ENCODE data around the gene RAB44. TPM values are rescaled to one million over a fixed set of nuclear protein-coding genes. Genes with fewer than 3 reads are reported as not detected.
"Not testable (repeated sequence)": the region's sequence is repeated elsewhere in the genome, so short reads cannot be mapped to it uniquely, and the experiment has no call there.

RAB44 gene
- total RNA-seq, 4 donors from 2014 or later = 0.30 to 1.0 (median 0.63) TPM

GRCh38 chr6:36700831-36701230 lies 3.2 kb downstream of the RAB44 start:
- TF ChIP-seq EP300 (IDR thresholded peaks at IDR 0.05) = no peak
- TF ChIP-seq CTCF (IDR thresholded peaks at IDR 0.05) = no peak
- TF ChIP-seq POLR2A (IDR thresholded peaks at IDR 0.05) = no peak
- no peaks in the 10 kb centered on the region for H3K4me1 ChIP-seq
- no peaks in the 10 kb centered on the region for H3K36me3 ChIP-seq
- no peaks in the 10 kb centered on the region for H3K9me3 ChIP-seq
- H3K27me3 ChIP-seq = no peaks in the 10 kb centered on the region
- no peak for DNase-seq (ENCODE audit: low spot score in 2 of 2)
- no peak overlapping the region for H3K27ac ChIP-seq
- no peak overlapping the region for H3K4me3 ChIP-seq
- WGBS, 2 donors = 82 to 88% methylated on average over 3 of the region's 3 CpGs

GRCh38 chr6:36701401-36701991 lies 3.9 kb downstream of the RAB44 start:
- H3K9me3 ChIP-seq = no peaks in the 10 kb centered on the region
- TF ChIP-seq CTCF (IDR thresholded peaks at IDR 0.05) (no peak), POLR2A (IDR thresholded peaks at IDR 0.05) (no peak), EP300 (IDR thresholded peaks at IDR 0.05) (no peak)
- no peak overlapping the region for H3K27ac ChIP-seq
- H3K36me3 ChIP-seq = no peaks in the 10 kb centered on the region
- no peak for DNase-seq (ENCODE audit: low spot score in 2 of 2)
- no peak overlapping the region for H3K4me3 ChIP-seq
- no peaks in the 10 kb centered on the region for H3K4me1 ChIP-seq
- 86 to 88% methylated on average over 3 of the region's 3 CpGs for WGBS, 2 donors
- H3K27me3 ChIP-seq = no peaks in the 10 kb centered on the region

- no peak for TF ChIP-seq POLR2A (IDR thresholded peaks at IDR 0.05)
- TF ChIP-seq EP300 (IDR thresholded peaks at IDR 0.05) = no peak
- no peak for TF ChIP-seq CTCF (IDR thresholded peaks at IDR 0.05)
Observed at GRCh38 chr6:36702656-36703055, 5.0 kb downstream of the RAB44 start.

DNA sequence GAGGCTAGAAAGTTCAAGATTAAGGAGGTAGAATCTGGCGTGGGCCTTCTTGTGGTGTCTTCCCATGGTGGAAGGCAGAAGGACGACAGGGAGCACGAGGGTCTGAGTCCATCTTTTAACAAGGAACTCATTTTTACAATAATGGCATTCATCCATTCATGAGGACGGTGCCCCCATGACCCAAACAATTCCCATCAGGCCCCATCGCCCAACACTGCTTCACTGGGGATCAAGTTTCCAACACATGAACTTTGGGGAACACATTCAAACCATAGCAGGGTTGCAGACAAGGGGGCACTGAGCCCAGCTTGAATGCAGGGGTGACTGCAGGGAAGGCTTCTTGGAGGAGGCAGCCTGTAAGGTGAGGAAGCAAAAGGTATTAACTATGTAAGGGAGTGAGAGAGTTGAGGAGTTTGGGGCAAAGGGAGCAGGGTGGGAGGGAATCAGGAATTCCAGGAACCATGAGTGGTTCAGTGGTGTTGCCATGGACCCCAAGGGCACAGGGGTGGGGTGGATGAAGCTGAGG lies 5.5 kb downstream of the RAB44 start:
- no peak for DNase-seq (ENCODE audit: low spot score in 2 of 2)
- Histone ChIP-seq H3K9me3 (no peaks in the 10 kb centered on the region), H3K27ac (no peak overlapping the region), H3K36me3 (no peaks in the 10 kb centered on the region), H3K4me1 (no peaks in the 10 kb centered on the region), H3K4me3 (no peak overlapping the region), H3K27me3 (no peaks in the 10 kb centered on the region)
- WGBS, 2 donors = 52 to 56% methylated on average over 5 of the region's 5 CpGs
- TF ChIP-seq CTCF (IDR thresholded peaks at IDR 0.05) = no peak
- TF ChIP-seq EP300 (IDR thresholded peaks at IDR 0.05) = no peak
- no peak for TF ChIP-seq POLR2A (IDR thresholded peaks at IDR 0.05)

More at GRCh38 chr6:36702656-36703055, 5.0 kb downstream of the RAB44 start:
- H3K27me3 ChIP-seq = no peaks in the 10 kb centered on the region
- no peaks in the 10 kb centered on the region for H3K4me1 ChIP-seq
- DNase-seq (ENCODE audit: low spot score in 2 of 2) = no peak
- no peak overlapping the region for H3K27ac ChIP-seq
- WGBS, 2 donors = 92 to 93% methylated on average over 3 of the region's 3 CpGs
- H3K36me3 ChIP-seq = no peaks in the 10 kb centered on the region
- H3K9me3 ChIP-seq = no peaks in the 10 kb centered on the region
- H3K4me3 ChIP-seq = no peak overlapping the region

- no peaks in the 10 kb centered on the region for H3K4me1 ChIP-seq
- TF ChIP-seq EP300 (IDR thresholded peaks at IDR 0.05) (no peak), CTCF (IDR thresholded peaks at IDR 0.05) (no peak), POLR2A (IDR thresholded peaks at IDR 0.05) (no peak)
Observed at GRCh38 chr6:36703982-36704381, 6.4 kb downstream of the RAB44 start.

GRCh38 chr6:36704961-36705577 lies 7.4 kb downstream of the RAB44 start:
- not testable (repeated sequence) for DNase-seq (ENCODE audit: low spot score in 2 of 2); H3K27me3 ChIP-seq; H3K4me1 ChIP-seq; H3K36me3 ChIP-seq; H3K9me3 ChIP-seq; H3K27ac ChIP-seq; H3K4me3 ChIP-seq
- WGBS, 2 donors = 61% methylated on average over 7 of the region's 7 CpGs

More at GRCh38 chr6:36703982-36704381, 6.4 kb downstream of the RAB44 start:
- DNase-seq (ENCODE audit: low spot score in 2 of 2) = no peak
- Histone ChIP-seq H3K36me3 (no peaks in the 10 kb centered on the region), H3K9me3 (no peaks in the 10 kb centered on the region), H3K4me3 (no peak overlapping the region), H3K27me3 (no peaks in the 10 kb centered on the region), H3K27ac (no peak overlapping the region)
- 91 to 94% methylated on average over 13 to 18 of the region's 18 CpGs for whole genome bisulfite sequencing, 2 donors

All from tibial nerve (tissue), 4 donors.